HG02571 (cell line): ENCODE measurements around the gene CATSPERZ.
A peak's percentile ranks its signal among the peaks of the same experiment; 100 is the strongest.

Experiments
- ATAC-seq: cut with Tn5 transposase; IDR thresholded peaks from one replicate; pipeline ENCODE4 v1.9.1; 2021; ENCODE audit warnings: mild to moderate bottlenecking, moderate library complexity; ENCODE audit not compliant: unreplicated experiment

Gene CATSPERZ

GRCh38 chr11:64339286-64339685 is 39.1 kb downstream of the CATSPERZ start:
- no peak for ATAC-seq

DNA sequence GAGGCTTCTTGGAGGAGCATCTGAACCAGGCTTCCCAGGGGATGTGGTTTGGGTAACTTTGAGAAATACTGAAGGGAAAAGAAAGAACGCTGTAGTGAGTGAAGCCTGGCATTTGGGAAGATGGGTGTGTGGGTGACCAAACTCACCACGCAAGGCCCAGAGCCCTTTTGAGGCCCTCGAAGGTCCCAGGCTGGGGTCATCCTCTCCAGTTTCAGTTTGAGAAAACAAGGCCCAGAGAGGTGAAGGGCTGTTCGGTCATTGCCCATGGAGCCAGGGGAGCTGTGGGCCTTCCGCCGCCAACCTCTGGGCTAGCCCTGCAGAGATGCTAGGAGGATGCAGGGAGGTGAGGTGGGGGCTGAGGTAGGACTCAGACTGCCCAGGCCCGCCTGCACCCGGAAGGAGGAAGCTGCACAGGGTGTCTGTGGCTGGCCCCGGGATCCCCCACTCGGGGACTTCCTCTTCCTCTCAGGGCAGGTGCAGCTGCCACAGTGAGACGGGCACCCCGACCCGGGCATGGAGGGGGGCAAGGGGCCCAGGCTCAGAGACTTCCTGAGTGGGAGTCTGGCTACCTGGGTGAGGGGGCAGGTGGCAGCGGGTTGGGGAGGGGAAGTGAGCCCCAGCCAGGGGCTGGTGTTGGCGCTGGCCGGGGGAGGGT is 39.7 kb downstream of the CATSPERZ start, which contains the start of gene CCDC88B:
CCDC88B (plus strand) TSS at position 451 of the 655 bp plus-strand sequence; CDS start at position 514, 63 bp downstream.
- peak; percentile 51 for ATAC-seq

GRCh38 chr11:64340671-64341335 is 40.6 kb downstream of the CATSPERZ start:
- no peak for ATAC-seq

- ATAC-seq = no peak
These were observed 41.3 kb downstream of the CATSPERZ start for GRCh38 chr11:64341429-64341828.

DNA sequence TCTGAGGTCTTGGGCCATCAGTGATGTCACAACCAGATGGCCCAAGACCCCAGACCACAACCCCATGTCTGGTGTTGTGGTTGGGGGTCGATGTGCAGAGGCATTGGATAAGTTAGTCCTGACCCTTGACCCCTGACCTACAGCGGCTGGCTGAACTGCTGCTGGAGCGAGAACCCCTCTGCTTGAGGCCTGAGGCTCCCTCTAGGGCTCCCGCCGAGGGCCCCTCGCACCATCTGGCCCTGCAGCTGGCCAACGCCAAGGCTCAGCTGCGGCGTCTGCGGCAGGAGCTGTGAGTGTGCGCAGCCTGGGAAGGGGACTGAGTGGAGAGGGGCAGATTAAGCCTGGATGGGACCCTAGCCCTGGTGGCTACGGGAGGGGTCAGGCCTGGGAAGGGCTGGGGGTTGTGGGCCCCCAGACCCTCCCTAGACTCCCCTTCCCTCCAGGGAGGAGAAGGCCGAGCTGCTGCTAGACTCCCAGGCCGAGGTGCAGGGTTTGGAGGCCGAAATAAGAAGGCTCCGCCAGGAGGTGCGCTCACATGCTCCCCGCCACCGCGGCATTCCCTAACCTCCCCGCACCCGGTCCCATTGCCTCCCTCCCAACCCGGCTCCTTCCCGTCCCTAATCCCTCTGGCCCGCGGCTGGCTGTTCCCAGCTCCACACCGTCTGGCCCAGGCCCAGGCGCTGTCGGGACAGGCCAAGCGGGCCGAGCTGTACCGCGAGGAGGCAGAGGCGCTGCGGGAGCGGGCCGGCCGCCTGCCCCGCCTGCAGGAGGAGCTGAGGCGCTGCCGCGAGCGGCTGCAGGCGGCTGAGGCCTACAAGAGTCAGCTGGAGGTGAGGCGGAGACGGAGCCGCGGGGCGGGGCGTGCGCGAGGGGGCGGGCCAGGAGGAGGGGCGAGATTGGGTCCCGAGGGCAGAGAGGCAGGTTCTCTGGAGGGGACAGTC is 42.0 kb downstream of the CATSPERZ start:
- no peak for ATAC-seq

- ATAC-seq = no peak
These were observed 42.9 kb downstream of the CATSPERZ start for GRCh38 chr11:64342869-64343745.

- no peak for ATAC-seq
These were observed 43.8 kb downstream of the CATSPERZ start for GRCh38 chr11:64343767-64344559.

GRCh38 chr11:64344787-64345186 is 44.6 kb downstream of the CATSPERZ start:
- no peak for ATAC-seq

DNA sequence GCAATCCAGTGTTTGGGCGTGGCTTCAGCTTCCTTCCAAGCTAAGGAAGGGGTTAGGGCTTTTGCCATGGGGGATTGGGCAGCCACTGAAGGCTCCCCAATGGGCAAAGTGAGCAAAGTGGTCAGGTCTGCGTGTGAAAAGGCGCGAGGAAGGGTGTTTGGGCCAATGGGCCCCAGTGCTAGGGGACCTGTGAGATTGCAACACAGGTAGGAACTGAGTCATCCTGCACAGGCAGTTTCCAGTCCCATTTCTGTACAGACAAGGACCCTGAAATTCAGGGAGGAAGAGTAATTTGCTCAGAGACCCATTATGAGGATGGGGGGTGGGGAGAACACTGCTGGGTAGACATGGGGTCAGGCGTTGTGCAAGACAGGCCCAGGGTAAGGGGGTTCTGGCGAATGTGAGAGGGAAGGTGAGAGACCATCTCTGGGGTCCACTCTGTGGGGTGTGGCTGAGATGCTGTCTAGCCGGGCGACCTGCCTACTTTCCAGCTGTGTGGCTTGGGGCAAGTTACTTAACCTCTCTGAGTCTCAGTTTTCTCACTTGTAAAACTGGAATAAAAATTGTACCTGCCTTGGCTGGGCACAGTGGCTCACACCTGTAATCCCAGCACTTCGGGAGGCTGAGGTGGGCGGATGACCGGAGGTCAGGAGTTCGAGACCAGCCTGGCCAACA is 47.2 kb downstream of the CATSPERZ start:
- ATAC-seq = no peak

DNA sequence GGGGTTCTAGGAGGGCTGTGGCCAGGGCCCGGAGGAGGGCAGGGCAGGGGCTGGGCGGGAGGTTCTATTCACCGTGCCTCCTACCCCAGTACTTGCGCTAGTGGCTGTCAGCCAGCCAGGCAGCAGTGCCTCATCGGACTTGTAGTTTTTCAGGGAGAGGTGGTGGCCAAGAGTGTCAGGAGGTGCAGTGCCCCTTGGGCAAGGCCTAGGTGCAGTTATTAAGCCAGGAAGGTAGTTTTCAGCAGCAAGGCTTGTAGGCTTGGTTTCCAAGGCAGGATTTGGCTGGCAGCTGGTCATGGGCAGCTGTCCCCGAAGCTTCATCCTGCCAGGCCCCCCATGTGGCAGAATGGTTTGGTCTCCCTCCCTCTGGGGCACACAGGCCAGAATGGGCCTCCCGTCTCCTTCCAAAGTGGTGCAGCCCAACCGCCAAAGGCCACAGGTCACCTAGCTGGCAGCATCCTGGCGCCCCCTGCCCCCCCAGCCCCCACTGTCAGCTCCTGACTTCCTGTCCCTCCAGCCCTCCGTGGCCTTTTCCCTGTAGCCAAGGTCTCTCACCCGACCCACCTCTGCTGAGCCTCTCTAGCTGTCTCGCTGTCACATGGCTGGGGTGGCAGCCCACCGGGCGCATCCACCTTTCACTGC is 48.3 kb downstream of the CATSPERZ start:
- ATAC-seq = no peak

DNA sequence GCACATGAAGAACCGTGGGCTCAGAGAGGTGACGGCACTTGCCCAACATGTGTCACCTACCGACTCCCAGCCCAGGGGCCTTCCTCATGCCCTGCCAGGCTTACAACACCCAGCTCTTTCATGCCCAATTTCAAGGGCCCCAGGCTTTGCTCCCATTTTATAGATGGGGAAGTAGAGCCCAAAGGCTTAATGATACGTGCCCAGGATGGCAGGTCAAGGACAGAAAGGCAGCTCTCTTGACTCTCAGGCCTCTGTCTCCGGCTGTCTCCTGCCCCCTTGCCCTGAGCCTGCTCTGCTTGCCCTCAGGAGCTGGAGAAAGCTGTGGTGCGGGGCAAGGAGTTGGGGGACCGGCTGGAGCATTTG is 48.8 kb downstream of the CATSPERZ start:
- ATAC-seq = no peak

- ATAC-seq = no peak
These were observed 49.2 kb downstream of the CATSPERZ start for GRCh38 chr11:64349404-64349803.

DNA sequence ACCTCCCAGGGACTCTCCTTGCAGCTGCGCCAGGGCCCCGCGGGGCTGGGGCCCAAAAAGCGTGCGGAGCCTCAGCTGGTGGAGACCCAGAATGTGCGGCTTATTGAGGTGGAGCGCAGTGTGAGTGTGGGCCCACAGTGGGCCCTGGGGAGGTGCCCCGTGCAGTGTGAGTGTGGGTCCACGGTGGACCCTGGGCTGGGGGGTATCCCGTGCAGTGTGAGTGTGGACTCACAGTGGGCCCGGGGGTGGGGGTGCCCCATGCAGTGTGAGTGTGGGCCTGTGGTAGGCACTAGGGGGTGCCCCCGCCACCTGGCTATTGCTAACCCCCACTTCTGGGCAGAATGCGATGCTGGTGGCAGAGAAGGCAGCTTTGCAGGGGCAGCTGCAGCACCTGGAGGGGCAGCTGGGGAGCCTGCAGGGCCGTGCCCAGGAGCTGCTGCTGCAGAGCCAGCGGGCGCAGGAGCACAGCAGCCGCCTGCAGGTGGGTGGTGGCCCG is 51.0 kb downstream of the CATSPERZ start:
- ATAC-seq = no peak

- ATAC-seq = no peak
These were observed 52.2 kb downstream of the CATSPERZ start for GRCh38 chr11:64352099-64352994.

DNA sequence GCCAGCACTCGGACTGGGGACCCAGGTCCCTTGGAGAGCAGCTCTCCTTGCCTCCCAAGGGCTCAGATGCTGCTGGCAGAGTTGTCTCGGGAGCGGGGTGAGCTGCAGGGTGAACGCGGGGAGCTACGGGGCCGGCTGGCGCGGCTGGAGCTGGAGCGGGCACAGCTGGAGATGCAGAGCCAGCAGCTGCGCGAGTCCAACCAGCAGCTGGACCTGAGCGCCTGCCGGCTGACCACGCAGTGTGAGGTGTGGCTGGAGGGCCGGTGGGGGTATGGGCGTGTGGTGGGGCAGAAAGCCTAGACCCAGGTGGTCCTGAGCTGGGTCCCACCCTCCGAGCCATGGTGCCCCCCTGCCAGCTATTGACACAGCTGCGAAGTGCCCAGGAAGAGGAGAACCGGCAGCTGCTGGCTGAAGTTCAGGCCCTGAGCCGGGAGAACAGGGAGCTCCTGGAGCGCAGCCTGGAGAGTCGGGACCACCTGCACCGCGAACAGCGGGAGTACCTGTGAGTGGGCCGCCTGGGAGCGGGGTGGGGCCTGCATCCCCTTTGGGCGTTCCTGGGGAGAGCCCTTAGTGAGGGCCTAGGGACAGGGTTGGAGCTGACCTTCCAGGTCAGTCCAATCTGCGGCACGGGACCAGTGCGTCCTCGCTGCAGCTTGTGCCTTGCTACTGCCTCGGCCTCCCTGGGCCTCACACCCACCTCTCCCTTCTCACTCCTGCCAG is 53.0 kb downstream of the CATSPERZ start:
- ATAC-seq = no peak

GRCh38 chr11:64353715-64354506 is 53.8 kb downstream of the CATSPERZ start:
- ATAC-seq = no peak
